Activated naive CD8-positive, alpha-beta T cell (primary cell): ENCODE results near the gene ATXN10.

Experiments used
- H3K27ac Mint-ChIP-seq: one replicate; pipeline ENCODE4 v1.8.0; 2021; ENCODE audit warnings: mixed read lengths
- H3K27me3 Mint-ChIP-seq: one replicate; pipeline ENCODE4 v1.8.0; 2021; ENCODE audit warnings: mixed read lengths
- H3K36me3 Mint-ChIP-seq: one replicate; pipeline ENCODE4 v1.8.0; 2021; ENCODE audit warnings: mixed read lengths
- H3K4me1 Mint-ChIP-seq: one replicate; pipeline ENCODE4 v1.8.0; 2021; ENCODE audit warnings: low read depth, mixed read lengths
- H3K4me3 Mint-ChIP-seq: one replicate; pipeline ENCODE4 v1.8.0; 2021; ENCODE audit warnings: mild to moderate bottlenecking, mixed read lengths
- H3K9me3 Mint-ChIP-seq: one replicate; pipeline ENCODE4 v1.8.0; 2021; ENCODE audit warnings: low read depth, mixed read lengths

ATXN10 gene

GRCh38 chr22:45768490-45768889, 96.9 kb downstream of the ATXN10 start:
- no peak overlapping the region for H3K27ac Mint-ChIP-seq
- no peak overlapping the region for H3K4me3 Mint-ChIP-seq
- peaks cover 17% of the 10 kb centered on the region for H3K36me3 Mint-ChIP-seq
- H3K27me3 Mint-ChIP-seq = no peaks in the 10 kb centered on the region
- H3K4me1 Mint-ChIP-seq = peaks cover 6% of the 10 kb centered on the region
- H3K9me3 Mint-ChIP-seq = peaks cover 5% of the 10 kb centered on the region

- H3K27ac Mint-ChIP-seq = no peak overlapping the region
- peaks cover 4% of the 10 kb centered on the region for H3K4me1 Mint-ChIP-seq
These were observed 98.1 kb downstream of the ATXN10 start for GRCh38 chr22:45769569-45770210.

GRCh38 chr22:45770506-45770905, 98.9 kb downstream of the ATXN10 start:
- Mint-ChIP-seq H3K4me1 (peaks cover 4% of the 10 kb centered on the region), H3K27me3 (no peaks in the 10 kb centered on the region)

More at GRCh38 chr22:45769569-45770210, 98.1 kb downstream of the ATXN10 start:
- peaks cover 17% of the 10 kb centered on the region for H3K36me3 Mint-ChIP-seq
- peaks cover 5% of the 10 kb centered on the region for H3K9me3 Mint-ChIP-seq
- no peaks in the 10 kb centered on the region for H3K27me3 Mint-ChIP-seq
- no peak overlapping the region for H3K4me3 Mint-ChIP-seq

GRCh38 chr22:45771057-45771456, 99.4 kb downstream of the ATXN10 start:
- Mint-ChIP-seq H3K9me3 (peaks cover 5% of the 10 kb centered on the region), H3K27me3 (no peaks in the 10 kb centered on the region), H3K36me3 (peaks cover 15% of the 10 kb centered on the region), H3K4me1 (peaks cover 4% of the 10 kb centered on the region), H3K27ac (no peak overlapping the region), H3K4me3 (no peak overlapping the region)

More at GRCh38 chr22:45770506-45770905, 98.9 kb downstream of the ATXN10 start:
- Mint-ChIP-seq H3K27ac (no peak overlapping the region), H3K9me3 (peaks cover 5% of the 10 kb centered on the region), H3K4me3 (no peak overlapping the region), H3K36me3 (peaks cover 16% of the 10 kb centered on the region)

GRCh38 chr22:45771711-45772110, 100.1 kb downstream of the ATXN10 start:
- Mint-ChIP-seq H3K4me3 (no peak overlapping the region), H3K9me3 (peaks cover 5% of the 10 kb centered on the region), H3K27ac (no peak overlapping the region), H3K27me3 (no peaks in the 10 kb centered on the region), H3K36me3 (peaks cover 15% of the 10 kb centered on the region), H3K4me1 (peaks cover 4% of the 10 kb centered on the region)

- H3K27me3 Mint-ChIP-seq = no peaks in the 10 kb centered on the region
- no peak overlapping the region for H3K4me3 Mint-ChIP-seq
- H3K27ac Mint-ChIP-seq = no peak overlapping the region
- peaks cover 4% of the 10 kb centered on the region for H3K4me1 Mint-ChIP-seq
- H3K36me3 Mint-ChIP-seq = peaks cover 15% of the 10 kb centered on the region
- peaks cover 5% of the 10 kb centered on the region for H3K9me3 Mint-ChIP-seq
These were observed 101.1 kb downstream of the ATXN10 start for GRCh38 chr22:45772743-45773142.

- no peak overlapping the region for H3K27ac Mint-ChIP-seq
- H3K4me1 Mint-ChIP-seq = peaks cover 4% of the 10 kb centered on the region
- no peaks in the 10 kb centered on the region for H3K27me3 Mint-ChIP-seq
- peaks cover 2% of the 10 kb centered on the region for H3K9me3 Mint-ChIP-seq
- H3K36me3 Mint-ChIP-seq = peaks cover 13% of the 10 kb centered on the region
- H3K4me3 Mint-ChIP-seq = no peak overlapping the region
These were observed 102.5 kb downstream of the ATXN10 start for GRCh38 chr22:45774001-45774670.

GRCh38 chr22:45775062-45775461, 103.4 kb downstream of the ATXN10 start:
- Mint-ChIP-seq H3K9me3 (no peaks in the 10 kb centered on the region), H3K4me3 (no peak overlapping the region), H3K27ac (no peak overlapping the region), H3K36me3 (peaks cover 13% of the 10 kb centered on the region), H3K4me1 (peaks cover 4% of the 10 kb centered on the region), H3K27me3 (no peaks in the 10 kb centered on the region)

- Mint-ChIP-seq H3K9me3 (no peaks in the 10 kb centered on the region), H3K27ac (no peak overlapping the region), H3K4me3 (no peak overlapping the region), H3K27me3 (no peaks in the 10 kb centered on the region), H3K4me1 (peaks cover 4% of the 10 kb centered on the region), H3K36me3 (peaks cover 9% of the 10 kb centered on the region)
These were observed 104.1 kb downstream of the ATXN10 start for GRCh38 chr22:45775569-45776312.

- H3K36me3 Mint-ChIP-seq = peaks cover 7% of the 10 kb centered on the region
- H3K27ac Mint-ChIP-seq = no peak overlapping the region
- H3K4me3 Mint-ChIP-seq = no peak overlapping the region
- no peaks in the 10 kb centered on the region for H3K9me3 Mint-ChIP-seq
- H3K4me1 Mint-ChIP-seq = peaks cover 4% of the 10 kb centered on the region
- no peaks in the 10 kb centered on the region for H3K27me3 Mint-ChIP-seq
These were observed 104.6 kb downstream of the ATXN10 start for GRCh38 chr22:45776313-45776585.

- Mint-ChIP-seq H3K4me1 (no peaks in the 10 kb centered on the region), H3K27me3 (no peaks in the 10 kb centered on the region), H3K27ac (no peak overlapping the region), H3K36me3 (peaks cover 12% of the 10 kb centered on the region), H3K9me3 (no peaks in the 10 kb centered on the region), H3K4me3 (no peak overlapping the region)
These were observed 105.6 kb downstream of the ATXN10 start for GRCh38 chr22:45777046-45777851.

GRCh38 chr22:45777852-45778375, 106.3 kb downstream of the ATXN10 start:
- Mint-ChIP-seq H3K4me1 (peaks cover 2% of the 10 kb centered on the region), H3K4me3 (no peak overlapping the region), H3K9me3 (no peaks in the 10 kb centered on the region), H3K27ac (no peak overlapping the region), H3K36me3 (peaks cover 12% of the 10 kb centered on the region), H3K27me3 (no peaks in the 10 kb centered on the region)

GRCh38 chr22:45781459-45781858, 109.8 kb downstream of the ATXN10 start:
- H3K4me3 Mint-ChIP-seq = no peak overlapping the region
- H3K4me1 Mint-ChIP-seq = peaks cover 5% of the 10 kb centered on the region
- no peak overlapping the region for H3K27ac Mint-ChIP-seq
- H3K36me3 Mint-ChIP-seq = peaks cover 12% of the 10 kb centered on the region
- H3K27me3 Mint-ChIP-seq = no peaks in the 10 kb centered on the region
- H3K9me3 Mint-ChIP-seq = no peaks in the 10 kb centered on the region

GRCh38 chr22:45781966-45782365, 110.3 kb downstream of the ATXN10 start:
- H3K27me3 Mint-ChIP-seq = no peaks in the 10 kb centered on the region

More at GRCh38 chr22:45781966-45782365, 110.3 kb downstream of the ATXN10 start:
- no peak overlapping the region for H3K4me3 Mint-ChIP-seq
- H3K4me1 Mint-ChIP-seq = peaks cover 5% of the 10 kb centered on the region
- no peaks in the 10 kb centered on the region for H3K9me3 Mint-ChIP-seq
- H3K27ac Mint-ChIP-seq = no peak overlapping the region
- H3K36me3 Mint-ChIP-seq = peaks cover 12% of the 10 kb centered on the region
